RPMI8226 (cell line): ENCODE results near the gene CAVIN1.
"Not testable (repeated sequence)": the region's sequence is repeated elsewhere in the genome, so short reads cannot be mapped to it uniquely, and the experiment has no call there.

ENCODE experiments used
- DNase-seq: peaks from one replicate; pipeline ENCODE4 v3.0.0-alpha.2; 2015

Gene CAVIN1

GRCh38 chr17:42372142-42372541 lies 50.9 kb downstream of the CAVIN1 start:
- DNase-seq, result no peak

GRCh38 chr17:42368797-42369561 lies 54.1 kb downstream of the CAVIN1 start:
- DNase-seq, result not testable (repeated sequence)

- not testable (repeated sequence) for DNase-seq
These were observed 54.7 kb downstream of the CAVIN1 start for GRCh38 chr17:42368310-42368709.

GRCh38 chr17:42366176-42367023 lies 56.7 kb downstream of the CAVIN1 start:
- DNase-seq, result not testable (repeated sequence)

GRCh38 chr17:42365136-42365535 lies 57.9 kb downstream of the CAVIN1 start:
- DNase-seq, result no peak

- DNase-seq, result no peak
These were observed 59.1 kb downstream of the CAVIN1 start for GRCh38 chr17:42363767-42364585.

- no peak for DNase-seq
These were observed 59.8 kb downstream of the CAVIN1 start for GRCh38 chr17:42363231-42363630.

- no peak for DNase-seq
These were observed 60.7 kb downstream of the CAVIN1 start for GRCh38 chr17:42362245-42362961.

- no peak for DNase-seq
These were observed 61.3 kb downstream of the CAVIN1 start for GRCh38 chr17:42361781-42362186.

- DNase-seq, result not testable (repeated sequence)
These were observed 62.7 kb downstream of the CAVIN1 start for GRCh38 chr17:42360388-42360787.

- no peak for DNase-seq
These were observed 63.9 kb downstream of the CAVIN1 start for GRCh38 chr17:42359133-42359532.

GRCh38 chr17:42358434-42358833 lies 64.6 kb downstream of the CAVIN1 start:
- DNase-seq, result no peak

- no peak for DNase-seq
These were observed 67.9 kb downstream of the CAVIN1 start for GRCh38 chr17:42354956-42355843.
